GM12873 (cell line): Measurements from ENCODE around the gene C5orf47.

ENCODE experiments used
- TF ChIP-seq, protein P1 (sequence below): IDR thresholded peaks from 2 replicates; pipeline ENCODE4 v1.5.1; 2012; ENCODE audit warnings: low read depth, mild to moderate bottlenecking, moderate library complexity, low read length, control low read depth; ENCODE audit not compliant: insufficient read depth; ENCODE audit errors: missing control alignments

The C5orf47 gene

GRCh38 chr5:174046558-174046957 lies 57.6 kb downstream of the C5orf47 start:
- TF ChIP-seq, protein P1, sequence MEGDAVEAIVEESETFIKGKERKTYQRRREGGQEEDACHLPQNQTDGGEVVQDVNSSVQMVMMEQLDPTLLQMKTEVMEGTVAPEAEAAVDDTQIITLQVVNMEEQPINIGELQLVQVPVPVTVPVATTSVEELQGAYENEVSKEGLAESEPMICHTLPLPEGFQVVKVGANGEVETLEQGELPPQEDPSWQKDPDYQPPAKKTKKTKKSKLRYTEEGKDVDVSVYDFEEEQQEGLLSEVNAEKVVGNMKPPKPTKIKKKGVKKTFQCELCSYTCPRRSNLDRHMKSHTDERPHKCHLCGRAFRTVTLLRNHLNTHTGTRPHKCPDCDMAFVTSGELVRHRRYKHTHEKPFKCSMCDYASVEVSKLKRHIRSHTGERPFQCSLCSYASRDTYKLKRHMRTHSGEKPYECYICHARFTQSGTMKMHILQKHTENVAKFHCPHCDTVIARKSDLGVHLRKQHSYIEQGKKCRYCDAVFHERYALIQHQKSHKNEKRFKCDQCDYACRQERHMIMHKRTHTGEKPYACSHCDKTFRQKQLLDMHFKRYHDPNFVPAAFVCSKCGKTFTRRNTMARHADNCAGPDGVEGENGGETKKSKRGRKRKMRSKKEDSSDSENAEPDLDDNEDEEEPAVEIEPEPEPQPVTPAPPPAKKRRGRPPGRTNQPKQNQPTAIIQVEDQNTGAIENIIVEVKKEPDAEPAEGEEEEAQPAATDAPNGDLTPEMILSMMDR, result no peak

GRCh38 chr5:174047472-174048099 lies 58.6 kb downstream of the C5orf47 start:
- TF ChIP-seq, protein P1, result no peak

- TF ChIP-seq, protein P1, result no peak
Observed at GRCh38 chr5:174052636-174053035, 63.7 kb downstream of the C5orf47 start.

GRCh38 chr5:174053905-174054304 lies 64.9 kb downstream of the C5orf47 start:
- TF ChIP-seq, protein P1, result no peak
